C4-2B (cell line): ENCODE results near the gene TBCE.
"Not testable (repeated sequence)": the region's sequence is repeated elsewhere in the genome, so short reads cannot be mapped to it uniquely, and the experiment has no call there.

ENCODE experiments used
- H3K27ac ChIP-seq: fragments of 450-650 bp; 2 replicates; pipeline ENCODE4 v1.5.1; 2017
- ZFX ChIP-seq: fragments of 450-650 bp; IDR thresholded peaks from 2 replicates; pipeline ENCODE4 v1.6.1; 2017
- TF ChIP-seq, protein P1 (sequence below): fragments of 450-650 bp; conservative IDR thresholded peaks from 2 replicates; pipeline ENCODE4 v1.5.1; 2017; ENCODE audit warnings: mild to moderate bottlenecking

Gene TBCE

GRCh38 chr1:235351898-235352297 is 15.3 kb upstream of the TBCE start:
- no peak overlapping the region for H3K27ac ChIP-seq
- no peak for TF ChIP-seq ZFX
- TF ChIP-seq, protein P1, sequence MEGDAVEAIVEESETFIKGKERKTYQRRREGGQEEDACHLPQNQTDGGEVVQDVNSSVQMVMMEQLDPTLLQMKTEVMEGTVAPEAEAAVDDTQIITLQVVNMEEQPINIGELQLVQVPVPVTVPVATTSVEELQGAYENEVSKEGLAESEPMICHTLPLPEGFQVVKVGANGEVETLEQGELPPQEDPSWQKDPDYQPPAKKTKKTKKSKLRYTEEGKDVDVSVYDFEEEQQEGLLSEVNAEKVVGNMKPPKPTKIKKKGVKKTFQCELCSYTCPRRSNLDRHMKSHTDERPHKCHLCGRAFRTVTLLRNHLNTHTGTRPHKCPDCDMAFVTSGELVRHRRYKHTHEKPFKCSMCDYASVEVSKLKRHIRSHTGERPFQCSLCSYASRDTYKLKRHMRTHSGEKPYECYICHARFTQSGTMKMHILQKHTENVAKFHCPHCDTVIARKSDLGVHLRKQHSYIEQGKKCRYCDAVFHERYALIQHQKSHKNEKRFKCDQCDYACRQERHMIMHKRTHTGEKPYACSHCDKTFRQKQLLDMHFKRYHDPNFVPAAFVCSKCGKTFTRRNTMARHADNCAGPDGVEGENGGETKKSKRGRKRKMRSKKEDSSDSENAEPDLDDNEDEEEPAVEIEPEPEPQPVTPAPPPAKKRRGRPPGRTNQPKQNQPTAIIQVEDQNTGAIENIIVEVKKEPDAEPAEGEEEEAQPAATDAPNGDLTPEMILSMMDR = no peak

GRCh38 chr1:235357485-235358373 is 9.5 kb upstream of the TBCE start:
- H3K27ac ChIP-seq = no peak overlapping the region
- TF ChIP-seq, protein P1 = no peak
- TF ChIP-seq ZFX = no peak

DNA sequence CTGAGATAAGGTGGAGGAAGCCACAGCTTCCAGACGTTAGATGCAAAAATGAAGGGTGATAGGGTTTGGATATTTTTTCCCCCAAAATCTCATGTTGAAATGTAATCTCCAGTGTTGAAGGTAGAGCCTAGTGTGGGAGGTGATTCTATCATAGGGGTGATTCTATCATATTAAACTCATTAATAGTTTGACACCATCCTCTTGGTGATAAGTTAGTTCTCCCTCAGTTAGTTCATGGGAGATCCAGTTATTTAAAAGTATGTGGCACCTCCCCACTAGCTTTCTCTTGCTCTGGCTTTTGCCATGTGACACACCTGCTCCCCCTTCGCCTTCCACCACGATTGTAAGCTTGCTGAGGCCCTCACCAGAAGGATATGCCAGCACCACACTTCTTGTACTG is 8.3 kb upstream of the TBCE start:
- TF ChIP-seq ZFX = no peak
- TF ChIP-seq, protein P1 = no peak

GRCh38 chr1:235364189-235364588 is 3.0 kb upstream of the TBCE start:
- not testable (repeated sequence) for H3K27ac ChIP-seq

More for the DNA sequence above, 8.3 kb upstream of the TBCE start:
- H3K27ac ChIP-seq = no peak overlapping the region

GRCh38 chr1:235366286-235366685 is 941 bp upstream of the TBCE start:
- H3K27ac ChIP-seq = no peak overlapping the region; the same call in 1 of the 2 replicates
- no peak for TF ChIP-seq ZFX
- TF ChIP-seq, protein P1 = no peak

GRCh38 chr1:235368428-235368827 is 1.2 kb downstream of the TBCE start:
- TF ChIP-seq, protein P1 = no peak
- TF ChIP-seq ZFX = no peak
- H3K27ac ChIP-seq = peak overlapping the region; percentile 76

DNA sequence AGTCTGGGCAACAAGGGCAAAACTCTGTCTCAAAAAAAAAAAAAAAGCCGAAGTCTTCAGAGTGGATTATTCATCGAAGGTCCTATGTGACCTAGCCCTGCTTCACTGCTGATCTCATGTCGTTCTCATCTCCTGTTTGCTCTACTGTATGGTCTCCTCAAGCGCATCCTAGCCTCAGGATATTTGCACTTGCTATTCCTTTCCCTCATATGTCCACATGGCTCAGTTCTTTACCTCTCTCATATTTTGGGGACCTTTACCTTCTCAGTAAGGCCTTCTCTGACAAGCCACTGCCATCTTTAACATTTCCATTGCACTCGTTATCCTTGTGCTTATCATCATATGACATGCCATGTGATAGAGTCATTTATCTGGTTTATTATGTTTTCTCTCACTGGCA is 2.6 kb downstream of the TBCE start:
- no peak overlapping the region for H3K27ac ChIP-seq
- TF ChIP-seq, protein P1 = no peak
- TF ChIP-seq ZFX = no peak
